Fibroblast of lung (primary cell): ENCODE data around the gene BATF3.

ENCODE experiments used
- EZH2 ChIP-seq: IDR thresholded peaks from 2 replicates; pipeline ENCODE4 v1.5.1; 2012; ENCODE audit warnings: low read length, control low read depth, mild to moderate bottlenecking; ENCODE audit errors: missing control alignments
- TF ChIP-seq, protein P1 (sequence below), 2 donors: IDR thresholded peaks in 1 of 2; conservative IDR thresholded peaks in 1 of 2; 1 replicate in 1 of 2; 2 replicates in 1 of 2; pipeline ENCODE4 v1.5.1; 2011 to 2012; ENCODE audit warnings: low read length in 2 of 2, control low read depth in 1 of 2, inconsistent platforms in 1 of 2, low read depth in 1 of 2, mild to moderate bottlenecking in 1 of 2

DNA sequence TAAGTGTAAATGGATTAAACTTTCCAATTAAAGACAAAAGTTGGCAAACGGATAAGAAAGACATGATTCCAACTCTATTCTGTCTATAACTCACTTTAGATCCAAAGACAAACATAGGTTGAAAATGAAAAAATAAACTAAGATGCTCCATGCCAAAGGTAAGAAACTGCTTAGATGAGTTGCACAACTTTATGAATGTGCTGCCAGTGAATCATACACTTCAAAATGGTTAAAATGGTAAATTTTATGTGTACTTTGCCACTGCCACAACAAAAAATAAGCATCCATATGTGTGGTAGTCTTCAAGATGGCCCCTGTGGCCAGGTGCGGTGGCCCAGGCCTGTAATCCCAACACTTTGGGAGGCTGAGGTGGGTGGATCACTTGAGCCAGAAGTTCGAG is 46.9 kb upstream of the BATF3 start:
- TF ChIP-seq, protein P1, sequence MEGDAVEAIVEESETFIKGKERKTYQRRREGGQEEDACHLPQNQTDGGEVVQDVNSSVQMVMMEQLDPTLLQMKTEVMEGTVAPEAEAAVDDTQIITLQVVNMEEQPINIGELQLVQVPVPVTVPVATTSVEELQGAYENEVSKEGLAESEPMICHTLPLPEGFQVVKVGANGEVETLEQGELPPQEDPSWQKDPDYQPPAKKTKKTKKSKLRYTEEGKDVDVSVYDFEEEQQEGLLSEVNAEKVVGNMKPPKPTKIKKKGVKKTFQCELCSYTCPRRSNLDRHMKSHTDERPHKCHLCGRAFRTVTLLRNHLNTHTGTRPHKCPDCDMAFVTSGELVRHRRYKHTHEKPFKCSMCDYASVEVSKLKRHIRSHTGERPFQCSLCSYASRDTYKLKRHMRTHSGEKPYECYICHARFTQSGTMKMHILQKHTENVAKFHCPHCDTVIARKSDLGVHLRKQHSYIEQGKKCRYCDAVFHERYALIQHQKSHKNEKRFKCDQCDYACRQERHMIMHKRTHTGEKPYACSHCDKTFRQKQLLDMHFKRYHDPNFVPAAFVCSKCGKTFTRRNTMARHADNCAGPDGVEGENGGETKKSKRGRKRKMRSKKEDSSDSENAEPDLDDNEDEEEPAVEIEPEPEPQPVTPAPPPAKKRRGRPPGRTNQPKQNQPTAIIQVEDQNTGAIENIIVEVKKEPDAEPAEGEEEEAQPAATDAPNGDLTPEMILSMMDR (conservative IDR thresholded peaks at IDR 0.05 in 1 of 2, IDR thresholded peaks at IDR 0.05 in 1 of 2; ENCODE audit: low read depth in 1 of 2, low read length in 2 of 2): no peak
- no peak for TF ChIP-seq EZH2
